GM12878 (cell line): Measurements from ENCODE around the gene IL19. TPM values are rescaled to one million over a fixed set of nuclear protein-coding genes. Genes with fewer than 3 reads are reported as not detected.

Source experiments
- ATAC-seq: fragments of 200-7000 bp; cut with Tn5 transposase; 3 replicates; pipeline ENCODE4 v1.9.1; 2020; ENCODE audit warnings: mild to moderate bottlenecking, moderate library complexity
- BruUV-seq: library from RNA; stranded (reverse); fragments of 400-500 nt; replicated peaks from 2 replicates; lab custom pipeline; 2021; lab: Mats Ljungman, UMichigan
- CTCF ChIA-PET: fragments of 300-600 bp; sonication (Branson Sonifier 250); formaldehyde crosslinking; extraction: SDS; loops from one replicate; lab custom pipeline; 2021; ENCODE audit warnings: inconsistent platforms; lab: Yijun Ruan, JAX
- POLR2A ChIA-PET: fragments of 350-600 bp; formaldehyde crosslinking; extraction: SDS; loops from one replicate; lab custom pipeline; 2021; ENCODE audit warnings: inconsistent platforms; lab: Charles Lee
- RAD21 ChIA-PET: fragments of 300-600 bp; sonication (Branson Sonifier 250); formaldehyde crosslinking; loops from one replicate; lab custom pipeline; 2023; ENCODE audit warnings: antibody characterized with exemption; ENCODE audit not compliant: unreplicated experiment; lab: Charles Lee
- SMC1A ChIA-PET: fragments of 300-600 bp; sonication (Branson Sonifier 250); formaldehyde crosslinking; loops from one replicate; lab custom pipeline; 2023; ENCODE audit not compliant: unreplicated experiment, uncharacterized antibody; lab: Charles Lee
- DNase-seq: peaks from one replicate; pipeline ENCODE4 v3.0.0-alpha.2; 2011; ENCODE audit warnings: low read depth, low spot score
- FAIRE-seq: peaks from 3 replicates; lab custom pipeline; 2011; peaks lifted over from hg19 to GRCh38; lab: Jason Lieb, UNC
- H2AFZ ChIP-seq: 2 replicates; pipeline ENCODE4 v1.6.0; 2011; ENCODE audit warnings: low read depth, low read length, control low read depth; ENCODE audit not compliant: control insufficient read depth
- H3K27ac ChIP-seq: 2 replicates; pipeline ENCODE4 v1.5.1; 2011; ENCODE audit warnings: control low read depth; ENCODE audit not compliant: control insufficient read depth, insufficient read depth
- H3K27me3 ChIP-seq, 2 experiments: replicated peaks in 1 of 2; 2 replicates each; pipeline versions ENCODE4 v1.6.0 to v1.6.1; 2011; ENCODE audit warnings: low read length in 1 of 2; ENCODE audit not compliant: control insufficient read depth in 2 of 2, insufficient read depth in 2 of 2
- H3K36me3 ChIP-seq, 2 experiments: 2 replicates each; pipeline ENCODE4 v1.5.1; 2011; ENCODE audit warnings: low read length in 1 of 2; ENCODE audit not compliant: control insufficient read depth in 2 of 2, insufficient read depth in 2 of 2
- H3K4me1 ChIP-seq: 2 replicates; pipeline ENCODE4 v1.6.1; 2011; ENCODE audit warnings: mild to moderate bottlenecking, low read length, moderate library complexity, mixed read lengths; ENCODE audit not compliant: control insufficient read depth, insufficient read depth
- H3K4me2 ChIP-seq: 2 replicates; pipeline ENCODE4 v1.6.0; 2011; ENCODE audit warnings: control low read depth; ENCODE audit not compliant: control insufficient read depth, insufficient read depth
- H3K4me3 ChIP-seq: fragments of 200-600 bp; sonication (generic); 2 replicates; pipeline ENCODE4 v1.5.1; 2016
- H3K79me2 ChIP-seq: 2 replicates; pipeline ENCODE4 v1.6.0; 2011; ENCODE audit warnings: low read length; ENCODE audit not compliant: control insufficient read depth, insufficient read depth
- H3K9ac ChIP-seq: 2 replicates; pipeline ENCODE4 v1.8.0; 2011; ENCODE audit warnings: low read length, control low read depth, mixed read lengths; ENCODE audit not compliant: control insufficient read depth, insufficient read depth
- H3K9me3 ChIP-seq: replicated peaks from 3 replicates; pipeline ENCODE4 v1.5.1; 2011; ENCODE audit warnings: mild to moderate bottlenecking, low read length; ENCODE audit not compliant: control insufficient read depth, insufficient read depth
- H4K20me1 ChIP-seq: 2 replicates; pipeline ENCODE4 v1.6.0; 2011; ENCODE audit not compliant: control insufficient read depth, insufficient read depth
- BMI1 ChIP-seq: fragments of 450-650 bp; IDR thresholded peaks from 2 replicates; pipeline ENCODE4 v1.6.1; 2016; ENCODE audit warnings: mild to moderate bottlenecking, moderate library complexity, borderline replicate concordance
- CBFB ChIP-seq: IDR thresholded peaks from 2 replicates; pipeline ENCODE4 v1.6.1; 2016; ENCODE audit warnings: antibody characterized with exemption, low read depth
- CEBPB ChIP-seq, 2 experiments: fragments of 150-350 bp in 1 of 2; IDR thresholded peaks; 2 replicates each; pipeline ENCODE4 v1.6.1; 2012 to 2014; ENCODE audit warnings: low read depth in 2 of 2, low read length in 2 of 2, borderline replicate concordance in 1 of 2, inconsistent platforms in 1 of 2
- GATAD2B ChIP-seq: fragments of 450-650 bp; conservative IDR thresholded peaks from 2 replicates; pipeline ENCODE4 v1.6.1; 2017; ENCODE audit warnings: low read depth, mild to moderate bottlenecking, moderate library complexity
- STAT3 ChIP-seq: IDR thresholded peaks from 2 replicates; pipeline ENCODE4 v1.6.1; 2011; ENCODE audit warnings: low read depth, low read length, improper control_type of control experiment
- YBX1 ChIP-seq: fragments of 450-650 bp; IDR thresholded peaks from 2 replicates; pipeline ENCODE4 v1.6.1; 2016; ENCODE audit warnings: antibody characterized with exemption
- ZNF592 ChIP-seq: fragments of 450-650 bp; IDR thresholded peaks from 2 replicates; pipeline ENCODE4 v1.6.1; 2017; ENCODE audit warnings: mild to moderate bottlenecking, moderate library complexity
- WGBS: methylation state at CpG from one replicate; pipeline ENCODE4 v1.1.6; 2016; ENCODE audit warnings: low lambda C conversion rate; ENCODE audit not compliant: insufficient replicate concordance, insufficient coverage; ENCODE audit errors: missing lambda C conversion rate; 5-methylcytosine and 5-hydroxymethylcytosine counted together
- in situ Hi-C: fragments of 300-500 bp; cut with MboI; formaldehyde crosslinking; loops from 9 replicates; pipeline ENCODE4 v1.14.3; 2018; ENCODE audit warnings: mixed read lengths
- intact Hi-C: fragments of 100-400 bp; cut with micrococcal nuclease; formaldehyde crosslinking; loops from one replicate; pipeline ENCODE4 v1.14.2; 2022; ENCODE audit not compliant: unreplicated experiment
- polyA plus RNA-seq, 11 experiments: library from polyadenylated mRNA; depleted of rRNA in 4 of 11; unstranded in 6 of 11; stranded (reverse) in 5 of 11; fragments of >200 nt; fragmentation: Nextera tagmentation in 4 of 11; fragmentation: Illumina TruSeq in 1 of 11; extraction: Ambion mirVana in 4 of 11; extraction: Trizol in 1 of 11; gene quantifications; 1 replicate in 1 of 11; 2 replicates in 10 of 11; pipeline versions ENCODE4 v1.2.1 to v1.2.3, GENCODE V29; 2011 to 2016; ENCODE audit warnings: inconsistent platforms in 2 of 11, missing spikeins in 2 of 11, low read depth in 1 of 11
- total RNA-seq, 4 experiments: library from RNA; depleted of rRNA in 3 of 4; stranded (reverse); fragments of >200 nt in 3 of 4; fragmentation: Illumina TruSeq in 1 of 4; extraction: Trizol in 1 of 4; gene quantifications; 2 replicates each; pipeline versions ENCODE4 v1.2.1 to v1.2.3, GENCODE V29; 2013 to 2021

IL19 gene
- total and polyA plus RNA-seq, 10 of the 15 experiments (the other 5 are each of a cell fraction or from before 2014, with no cell fraction given), result 0.10 to 0.73 (median 0.28) TPM; not detected in 6

GRCh38 chr1:206828061-206828460 lies 57.5 kb downstream of the IL19 start:
- DNase-seq (no peak), FAIRE-seq (no peak), ATAC-seq (no peak)
- ChIA-PET POLR2A (interaction anchor here (1.0 kb wide), 1 partner anchor 11 kb away, joined by 3 read pairs; no protein-coding TSS in a partner anchor), RAD21 (no interaction called here), SMC1A (interaction anchor here (0.6 to 1.9 kb wide), 7 partner anchors 10 to 101 kb away, joined by 3 to 5 read pairs (median 3); no protein-coding TSS in a partner anchor), CTCF (interaction anchor here (1.0 to 2.4 kb wide), 5 partner anchors 11 to 197 kb away, joined by 3 to 9 read pairs (median 4); no protein-coding TSS in a partner anchor)
- no peaks in the 10 kb centered on the region for H3K9me3 ChIP-seq
- in situ Hi-C loops (no loop called here), intact Hi-C loops (no loop called here)
- WGBS, result 90% methylated on average over 1 of the region's 1 CpG
- no peak overlapping the region for H3K4me3 ChIP-seq
- H3K4me2 ChIP-seq, result no peak overlapping the region
- H2AFZ ChIP-seq, result no peak overlapping the region
- peaks cover 41% of the 10 kb centered on the region for H3K4me1 ChIP-seq
- no peaks in the 10 kb centered on the region for H3K27me3 ChIP-seq
- no peak overlapping the region for H3K9ac ChIP-seq
- TF ChIP-seq CBFB, result no peak
- TF ChIP-seq BMI1, result no peak
- TF ChIP-seq GATAD2B, result no peak
- TF ChIP-seq ZNF592, result no peak
- TF ChIP-seq STAT3, result no peak
- TF ChIP-seq CEBPB (IDR thresholded peaks at IDR 0.05; ENCODE audit: borderline replicate concordance in 1 of 2, low read depth in 2 of 2, low read length in 2 of 2), result no peak
- no peak for TF ChIP-seq YBX1
- H3K36me3 ChIP-seq, result no peaks in the 10 kb centered on the region
- H3K27ac ChIP-seq, result no peak overlapping the region
- no TSS peak for BruUV-seq
- H3K79me2 ChIP-seq, result no peaks in the 10 kb centered on the region
- no peaks in the 10 kb centered on the region for H4K20me1 ChIP-seq
